KMS-11 (cell line): ENCODE results near the gene KLKB1.

Experiments
- H2AFZ ChIP-seq: fragments of 200-600 bp; sonication (generic); 2 replicates; pipeline ENCODE4 v1.6.1; 2016; ENCODE audit warnings: antibody characterized with exemption, mixed run types, low read depth
- H3K27ac ChIP-seq: fragments of 200-600 bp; sonication (generic); 2 replicates; pipeline ENCODE4 v1.6.1; 2016; ENCODE audit warnings: mild to moderate bottlenecking, mixed run types
- H3K27me3 ChIP-seq: fragments of 200-600 bp; sonication (generic); 2 replicates; pipeline ENCODE4 v1.6.1; 2017; ENCODE audit warnings: mild to moderate bottlenecking, low read depth, mixed run types, moderate library complexity; ENCODE audit not compliant: insufficient read depth
- H3K36me3 ChIP-seq: fragments of 200-600 bp; sonication (generic); 2 replicates; pipeline ENCODE4 v1.6.1; 2017; ENCODE audit warnings: mild to moderate bottlenecking, mixed run types; ENCODE audit not compliant: insufficient read depth
- H3K4me1 ChIP-seq: fragments of 200-600 bp; sonication (generic); 2 replicates; pipeline ENCODE4 v1.6.1; 2016; ENCODE audit warnings: mild to moderate bottlenecking, low read depth, mixed run types; ENCODE audit not compliant: poor library complexity, severe bottlenecking
- H3K4me2 ChIP-seq: fragments of 200-600 bp; sonication (generic); 2 replicates; pipeline ENCODE4 v1.7.0; 2016; ENCODE audit warnings: mild to moderate bottlenecking, mixed run types
- H3K4me3 ChIP-seq: fragments of 200-600 bp; sonication (generic); IDR thresholded peaks from 2 replicates; pipeline ENCODE4 v1.6.1; 2017; ENCODE audit warnings: low read depth, low read length, mixed read lengths; ENCODE audit not compliant: insufficient read depth
- H3K79me2 ChIP-seq: fragments of 200-600 bp; sonication (generic); 2 replicates; pipeline ENCODE4 v1.6.1; 2016; ENCODE audit warnings: low read depth, mixed run types; ENCODE audit not compliant: insufficient read depth
- H3K9ac ChIP-seq: fragments of 200-600 bp; sonication (generic); 2 replicates; pipeline ENCODE4 v1.6.1; 2016; ENCODE audit warnings: mild to moderate bottlenecking, mixed run types
- H4K20me1 ChIP-seq: fragments of 200-600 bp; sonication (generic); 2 replicates; pipeline ENCODE4 v1.6.1; 2016; ENCODE audit warnings: mild to moderate bottlenecking, mixed run types; ENCODE audit not compliant: insufficient read depth
- TF ChIP-seq, protein P1 (sequence below): fragments of 200-600 bp; sonication (generic); conservative IDR thresholded peaks from 2 replicates; pipeline ENCODE4 v1.6.1; 2017; ENCODE audit warnings: low read depth, mild to moderate bottlenecking, antibody characterized with exemption, low read length, moderate library complexity, mixed read lengths

The KLKB1 gene

DNA sequence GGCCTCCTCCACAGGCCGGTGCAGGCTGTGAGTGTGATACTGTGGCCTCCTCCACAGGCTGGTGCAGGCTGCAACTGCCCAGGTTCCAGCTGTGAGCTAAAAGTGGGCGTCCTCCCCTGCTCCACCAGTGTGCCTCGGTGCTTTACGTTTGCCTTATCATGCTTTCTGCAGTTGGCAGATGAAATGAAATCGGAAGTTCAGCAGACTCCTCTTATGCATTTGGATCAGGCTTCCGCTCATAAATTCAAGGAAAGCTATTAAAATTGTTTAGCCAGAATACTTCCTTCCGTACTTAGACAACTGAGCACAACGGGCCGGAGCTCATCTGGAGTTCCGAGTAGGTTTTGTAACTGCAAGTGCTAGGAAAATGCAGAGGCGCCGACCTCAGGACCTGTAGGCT, 23.9 kb upstream of the KLKB1 start:
- no peaks in the 10 kb centered on the region for H4K20me1 ChIP-seq
- H2AFZ ChIP-seq: no peak overlapping the region
- H3K4me2 ChIP-seq: no peak overlapping the region
- peaks cover 6% of the 10 kb centered on the region for H3K4me1 ChIP-seq
- no peaks in the 10 kb centered on the region for H3K36me3 ChIP-seq
- H3K79me2 ChIP-seq: no peaks in the 10 kb centered on the region
- no peak overlapping the region for H3K4me3 ChIP-seq
- no peak overlapping the region for H3K9ac ChIP-seq
- H3K27me3 ChIP-seq: no peaks in the 10 kb centered on the region
- no peak overlapping the region for H3K27ac ChIP-seq
- TF ChIP-seq, protein P1, sequence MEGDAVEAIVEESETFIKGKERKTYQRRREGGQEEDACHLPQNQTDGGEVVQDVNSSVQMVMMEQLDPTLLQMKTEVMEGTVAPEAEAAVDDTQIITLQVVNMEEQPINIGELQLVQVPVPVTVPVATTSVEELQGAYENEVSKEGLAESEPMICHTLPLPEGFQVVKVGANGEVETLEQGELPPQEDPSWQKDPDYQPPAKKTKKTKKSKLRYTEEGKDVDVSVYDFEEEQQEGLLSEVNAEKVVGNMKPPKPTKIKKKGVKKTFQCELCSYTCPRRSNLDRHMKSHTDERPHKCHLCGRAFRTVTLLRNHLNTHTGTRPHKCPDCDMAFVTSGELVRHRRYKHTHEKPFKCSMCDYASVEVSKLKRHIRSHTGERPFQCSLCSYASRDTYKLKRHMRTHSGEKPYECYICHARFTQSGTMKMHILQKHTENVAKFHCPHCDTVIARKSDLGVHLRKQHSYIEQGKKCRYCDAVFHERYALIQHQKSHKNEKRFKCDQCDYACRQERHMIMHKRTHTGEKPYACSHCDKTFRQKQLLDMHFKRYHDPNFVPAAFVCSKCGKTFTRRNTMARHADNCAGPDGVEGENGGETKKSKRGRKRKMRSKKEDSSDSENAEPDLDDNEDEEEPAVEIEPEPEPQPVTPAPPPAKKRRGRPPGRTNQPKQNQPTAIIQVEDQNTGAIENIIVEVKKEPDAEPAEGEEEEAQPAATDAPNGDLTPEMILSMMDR: no peak

DNA sequence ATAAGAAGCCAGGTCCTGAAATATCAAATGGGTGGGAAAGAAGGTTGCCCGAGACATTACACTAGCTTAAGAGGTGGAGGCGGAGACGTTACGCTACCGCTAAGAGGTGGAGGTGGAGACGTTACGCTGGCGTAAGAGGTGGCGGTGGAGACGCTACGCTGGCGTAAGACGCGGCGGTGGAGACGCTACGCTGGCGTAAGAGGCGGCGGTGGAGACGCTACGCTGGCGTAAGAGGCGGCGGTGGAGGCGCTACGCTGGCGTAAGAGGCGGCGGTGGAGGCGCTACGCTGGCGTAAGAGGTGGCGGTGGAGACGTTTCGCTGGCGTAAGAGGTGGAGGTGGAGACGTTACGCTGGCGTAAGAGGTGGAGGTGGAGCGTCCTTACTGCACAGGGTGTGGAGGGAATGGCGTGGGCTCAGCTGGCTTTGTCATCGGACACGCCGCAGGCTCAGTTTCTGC, 23.2 kb upstream of the KLKB1 start:
- H3K79me2 ChIP-seq: no peaks in the 10 kb centered on the region
- no peak overlapping the region for H2AFZ ChIP-seq
- H3K4me2 ChIP-seq: no peak overlapping the region
- no peak overlapping the region for H3K4me3 ChIP-seq
- no peaks in the 10 kb centered on the region for H4K20me1 ChIP-seq
- no peaks in the 10 kb centered on the region for H3K27me3 ChIP-seq
- H3K27ac ChIP-seq: no peak overlapping the region
- TF ChIP-seq, protein P1: no peak
- peaks cover 6% of the 10 kb centered on the region for H3K4me1 ChIP-seq
- H3K9ac ChIP-seq: no peak overlapping the region
- no peaks in the 10 kb centered on the region for H3K36me3 ChIP-seq

DNA sequence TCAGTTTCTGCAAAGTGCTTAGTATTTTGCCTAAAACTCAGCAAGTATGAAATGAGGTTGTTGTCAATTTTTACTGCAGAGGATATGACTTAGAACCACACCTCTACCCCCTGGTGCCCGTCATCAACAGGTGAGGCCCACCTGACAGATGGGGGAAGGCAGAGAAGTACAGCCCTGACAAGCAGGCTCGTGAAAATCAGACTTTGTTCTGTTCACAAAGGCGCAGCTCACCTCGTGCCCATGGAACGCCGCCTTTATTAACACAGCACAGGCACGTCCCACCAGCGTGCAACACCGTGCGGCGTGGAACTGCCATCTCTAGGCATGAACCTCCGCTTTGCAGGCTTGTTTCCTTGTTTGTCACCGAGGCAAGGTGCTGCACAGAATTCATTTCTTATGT, 22.6 kb upstream of the KLKB1 start:
- H3K36me3 ChIP-seq: no peaks in the 10 kb centered on the region
- H3K4me1 ChIP-seq: peaks cover 6% of the 10 kb centered on the region
- no peaks in the 10 kb centered on the region for H3K27me3 ChIP-seq
- no peaks in the 10 kb centered on the region for H3K79me2 ChIP-seq
- no peaks in the 10 kb centered on the region for H4K20me1 ChIP-seq
- TF ChIP-seq, protein P1: no peak
- no peak overlapping the region for H3K4me2 ChIP-seq
- H3K4me3 ChIP-seq: no peak overlapping the region
- no peak overlapping the region for H3K9ac ChIP-seq
- no peak overlapping the region for H2AFZ ChIP-seq
- H3K27ac ChIP-seq: no peak overlapping the region

DNA sequence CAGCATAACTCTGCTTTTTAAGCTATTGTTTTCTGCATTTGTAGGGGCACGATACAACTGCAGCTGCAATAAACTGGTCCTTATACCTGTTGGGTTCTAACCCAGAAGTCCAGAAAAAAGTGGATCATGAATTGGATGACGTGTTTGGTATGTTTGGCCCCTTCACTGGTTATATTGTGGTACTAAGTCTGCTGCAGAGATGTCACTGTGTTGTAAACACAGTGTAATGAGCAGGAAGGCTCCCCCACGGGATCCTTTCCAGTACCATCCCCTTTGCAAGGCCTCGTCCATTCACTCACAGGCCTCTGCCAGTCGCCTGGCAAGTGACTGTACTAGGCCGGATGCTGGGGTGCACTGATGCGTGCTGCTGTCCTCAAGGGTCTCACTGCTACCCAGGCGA, 22.2 kb upstream of the KLKB1 start:
- no peaks in the 10 kb centered on the region for H3K36me3 ChIP-seq
- H4K20me1 ChIP-seq: no peaks in the 10 kb centered on the region
- no peaks in the 10 kb centered on the region for H3K27me3 ChIP-seq
- H3K9ac ChIP-seq: no peak overlapping the region
- no peak overlapping the region for H3K4me2 ChIP-seq
- H3K79me2 ChIP-seq: no peaks in the 10 kb centered on the region
- H3K4me1 ChIP-seq: peaks cover 6% of the 10 kb centered on the region
- no peak overlapping the region for H3K27ac ChIP-seq
- TF ChIP-seq, protein P1: no peak
- H2AFZ ChIP-seq: no peak overlapping the region
- H3K4me3 ChIP-seq: no peak overlapping the region
